Measurements from ENCODE around the gene DGKI. TPM values are rescaled to one million over a fixed set of nuclear protein-coding genes. Genes with fewer than 3 reads are reported as not detected.

DGKI gene
- polyA plus RNA-seq, 1 experiment, result 1.4 TPM

- Histone ChIP-seq H3K4me3 (ENCODE audit: low read depth, low read length) (no peak overlapping the region), H3K27me3 (ENCODE audit: control insufficient read depth, insufficient read depth, low read length) (no peaks in the 10 kb centered on the region), H3K36me3 (ENCODE audit: control insufficient read depth, insufficient read depth, low read length) (no peaks in the 10 kb centered on the region)
- ChIA-PET CTCF (no interaction called here), POLR2A (no interaction called here)
- no peak for DNase-seq (ENCODE audit: low read depth)
- no peak for TF ChIP-seq CTCF (IDR thresholded peaks at IDR 0.05; ENCODE audit: insufficient read depth, low read depth, low read length)
Observed at GRCh38 chr7:137469191-137469811, 377.5 kb downstream of the DGKI start.

GRCh38 chr7:137462847-137463246 lies 383.9 kb downstream of the DGKI start:
- H3K4me3 ChIP-seq (ENCODE audit: low read depth, low read length), result no peak overlapping the region
- CTCF ChIA-PET, result interaction anchor here (1.2 to 1.4 kb wide), 2 partner anchors 8 to 13 kb away, joined by 5 read pairs; no protein-coding TSS in a partner anchor
- POLR2A ChIA-PET, result no interaction called here
- TF ChIP-seq CTCF (IDR thresholded peaks at IDR 0.05; ENCODE audit: insufficient read depth, low read depth, low read length), result no peak
- H3K36me3 ChIP-seq (ENCODE audit: control insufficient read depth, insufficient read depth, low read length), result no peaks in the 10 kb centered on the region
- no peaks in the 10 kb centered on the region for H3K27me3 ChIP-seq (ENCODE audit: control insufficient read depth, insufficient read depth, low read length)
- no peak for DNase-seq (ENCODE audit: low read depth)

GRCh38 chr7:137462074-137462715 lies 384.6 kb downstream of the DGKI start:
- POLR2A ChIA-PET, result interaction anchor here (0.6 kb wide), 2 partner anchors 45 to 311 kb away, joined by 3 to 25 read pairs; no protein-coding TSS in a partner anchor

GRCh38 chr7:137458399-137458798 lies 388.4 kb downstream of the DGKI start:
- ChIA-PET POLR2A (no interaction called here), CTCF (interaction anchor here (0.7 kb wide), 1 partner anchor 573 kb away, joined by 3 read pairs; no protein-coding TSS in a partner anchor)
- Histone ChIP-seq H3K4me3 (ENCODE audit: low read depth, low read length) (no peak overlapping the region), H3K36me3 (ENCODE audit: control insufficient read depth, insufficient read depth, low read length) (no peaks in the 10 kb centered on the region), H3K27me3 (ENCODE audit: control insufficient read depth, insufficient read depth, low read length) (no peaks in the 10 kb centered on the region)
- TF ChIP-seq CTCF (IDR thresholded peaks at IDR 0.05; ENCODE audit: insufficient read depth, low read depth, low read length), result no peak
- DNase-seq (ENCODE audit: low read depth), result no peak

More at GRCh38 chr7:137462074-137462715, 384.6 kb downstream of the DGKI start:
- Histone ChIP-seq H3K4me3 (ENCODE audit: low read depth, low read length) (no peak overlapping the region), H3K27me3 (ENCODE audit: control insufficient read depth, insufficient read depth, low read length) (no peaks in the 10 kb centered on the region), H3K36me3 (ENCODE audit: control insufficient read depth, insufficient read depth, low read length) (no peaks in the 10 kb centered on the region)
- TF ChIP-seq CTCF (IDR thresholded peaks at IDR 0.05; ENCODE audit: insufficient read depth, low read depth, low read length), result no peak
- CTCF ChIA-PET, result interaction anchor here (1.2 to 1.4 kb wide), 3 partner anchors 14 to 130 kb away, joined by 3 to 5 read pairs (median 4); no protein-coding TSS in a partner anchor
- no peak for DNase-seq (ENCODE audit: low read depth)

GRCh38 chr7:137454767-137455166 lies 392.0 kb downstream of the DGKI start:
- ChIA-PET CTCF (interaction anchor here (0.5 to 1.9 kb wide), 24 partner anchors 9 to 1815 kb away, joined by 3 to 24 read pairs (median 4); no protein-coding TSS in a partner anchor), POLR2A (no interaction called here)
- H3K4me3 ChIP-seq (ENCODE audit: low read depth, low read length), result no peak overlapping the region
- DNase-seq (ENCODE audit: low read depth), result no peak
- no peaks in the 10 kb centered on the region for H3K36me3 ChIP-seq (ENCODE audit: control insufficient read depth, insufficient read depth, low read length)
- no peak for TF ChIP-seq CTCF (IDR thresholded peaks at IDR 0.05; ENCODE audit: insufficient read depth, low read depth, low read length)
- H3K27me3 ChIP-seq (ENCODE audit: control insufficient read depth, insufficient read depth, low read length), result no peaks in the 10 kb centered on the region
